Neural progenitor cell (in vitro differentiated cells): ENCODE results near the gene SENP1. TPM values are rescaled to one million over a fixed set of nuclear protein-coding genes. Genes with fewer than 3 reads are reported as not detected.

Experiments used
- DNase-seq: peaks from one replicate; pipeline ENCODE4 v3.0.0-alpha.2; 2016; ENCODE audit warnings: low spot score
- H2AFZ ChIP-seq: fragments of 200-600 bp; sonication (generic); replicated peaks from 2 replicates; pipeline ENCODE4 v1.6.1; 2016; ENCODE audit warnings: antibody characterized with exemption
- H3F3A ChIP-seq: fragments of 200-600 bp; sonication (generic); 2 replicates; pipeline ENCODE4 v1.6.1; 2016; ENCODE audit warnings: antibody characterized with exemption, low read depth
- H3K27ac ChIP-seq: fragments of 200-600 bp; sonication (generic); 2 replicates; pipeline ENCODE4 v1.5.1; 2016; ENCODE audit warnings: mild to moderate bottlenecking
- H3K27me3 ChIP-seq: fragments of 200-600 bp; sonication (generic); 2 replicates; pipeline ENCODE4 v1.6.1; 2016; ENCODE audit warnings: mild to moderate bottlenecking, moderate library complexity
- H3K36me3 ChIP-seq: fragments of 200-600 bp; sonication (generic); 2 replicates; pipeline ENCODE4 v1.5.1; 2016
- H3K4me1 ChIP-seq: fragments of 200-600 bp; sonication (generic); 2 replicates; pipeline ENCODE4 v1.6.1; 2016; ENCODE audit warnings: mixed run types
- H3K4me2 ChIP-seq: fragments of 200-600 bp; sonication (generic); 2 replicates; pipeline ENCODE4 v1.6.1; 2016
- H3K4me3 ChIP-seq: fragments of 200-600 bp; sonication (generic); 2 replicates; pipeline ENCODE4 v1.5.1; 2016
- H3K79me2 ChIP-seq: fragments of 200-600 bp; sonication (generic); 2 replicates; pipeline ENCODE4 v1.6.1; 2016; ENCODE audit warnings: low read depth
- H3K9ac ChIP-seq: fragments of 200-600 bp; sonication (generic); 2 replicates; pipeline ENCODE4 v1.6.1; 2016
- H3K9me3 ChIP-seq: fragments of 200-600 bp; sonication (generic); 2 replicates; pipeline ENCODE4 v1.5.1; 2016; ENCODE audit warnings: low read depth
- H4K20me1 ChIP-seq: fragments of 200-600 bp; sonication (generic); 2 replicates; pipeline ENCODE4 v1.6.1; 2016; ENCODE audit warnings: low read depth
- H3K27ac Mint-ChIP-seq: 3 replicates; pipeline ENCODE4 v1.8.0; 2021; ENCODE audit warnings: mixed read lengths
- H3K27me3 Mint-ChIP-seq: 2 replicates; pipeline ENCODE4 v1.8.0; 2022; ENCODE audit warnings: low read depth, mild to moderate bottlenecking, inconsistent platforms, moderate library complexity, mixed read lengths; ENCODE audit not compliant: insufficient read depth
- H3K36me3 Mint-ChIP-seq: 3 replicates; pipeline ENCODE4 v1.8.0; 2021; ENCODE audit warnings: mixed read lengths
- H3K4me1 Mint-ChIP-seq: 3 replicates; pipeline ENCODE4 v1.8.0; 2021; ENCODE audit warnings: mixed read lengths
- H3K4me3 Mint-ChIP-seq: 3 replicates; pipeline ENCODE4 v1.8.0; 2021; ENCODE audit warnings: mild to moderate bottlenecking, moderate library complexity, mixed read lengths
- H3K9me3 Mint-ChIP-seq: 3 replicates; pipeline ENCODE4 v1.8.0; 2020; ENCODE audit warnings: mixed read lengths
- CTCF ChIP-seq: fragments of 200-600 bp; sonication (generic); IDR thresholded peaks from 2 replicates; pipeline ENCODE4 v1.5.1; 2017; ENCODE audit warnings: antibody characterized with exemption, mild to moderate bottlenecking
- EZH2 ChIP-seq: fragments of 200-600 bp; sonication (generic); IDR thresholded peaks from 2 replicates; pipeline ENCODE4 v1.6.1; 2017; ENCODE audit warnings: antibody characterized with exemption, mild to moderate bottlenecking, moderate library complexity
- EZH2phosphoT487 ChIP-seq: fragments of 200-600 bp; sonication (generic); IDR thresholded peaks from 2 replicates; pipeline ENCODE4 v1.6.1; 2017; ENCODE audit warnings: antibody characterized with exemption
- total RNA-seq: library from RNA; depleted of rRNA; stranded (reverse); fragments of >200 nt; gene quantifications from 2 replicates; pipeline ENCODE4 v1.2.3, GENCODE V29; 2015; ENCODE audit warnings: low replicate concordance

SENP1 gene
- total RNA-seq, 1 donor from 2014 or later, result 89.9 TPM

GRCh38 chr12:48041591-48042423, 64.1 kb downstream of the SENP1 start:
- Histone ChIP-seq H3K27ac (no peak overlapping the region), H3K27me3 (no peaks in the 10 kb centered on the region), H3K36me3 (no peaks in the 10 kb centered on the region), H3K4me1 (peaks cover 19% of the 10 kb centered on the region), H3K4me3 (no peak overlapping the region), H3K79me2 (no peaks in the 10 kb centered on the region), H3K4me2 (no peak overlapping the region), H3F3A (peaks cover 19% of the 10 kb centered on the region), H3K9ac (no peak overlapping the region), H3K9me3 (no peaks in the 10 kb centered on the region), H4K20me1 (no peaks in the 10 kb centered on the region), H2AFZ (no peak overlapping the region)
- H3K9me3 Mint-ChIP-seq, result no peaks in the 10 kb centered on the region
- no peak overlapping the region for H3K27ac Mint-ChIP-seq
- TF ChIP-seq EZH2 (no peak), CTCF (no peak), EZH2phosphoT487 (no peak)
- no peak overlapping the region for H3K4me3 Mint-ChIP-seq
- peaks cover 22% of the 10 kb centered on the region for H3K4me1 Mint-ChIP-seq
- peaks cover 20% of the 10 kb centered on the region for H3K36me3 Mint-ChIP-seq
- no peak for DNase-seq
- peaks cover 4% of the 10 kb centered on the region for H3K27me3 Mint-ChIP-seq

- Histone ChIP-seq H2AFZ (no peak overlapping the region), H3K4me3 (no peak overlapping the region), H3K4me2 (no peak overlapping the region), H3K4me1 (peaks cover 22% of the 10 kb centered on the region), H3K9me3 (no peaks in the 10 kb centered on the region), H3K36me3 (no peaks in the 10 kb centered on the region), H4K20me1 (no peaks in the 10 kb centered on the region), H3K27ac (no peak overlapping the region), H3K27me3 (no peaks in the 10 kb centered on the region), H3K79me2 (no peaks in the 10 kb centered on the region), H3K9ac (no peak overlapping the region), H3F3A (peaks cover 19% of the 10 kb centered on the region)
- no peak for DNase-seq
- Mint-ChIP-seq H3K4me3 (no peak overlapping the region), H3K27me3 (peaks cover 2% of the 10 kb centered on the region), H3K27ac (no peak overlapping the region), H3K4me1 (peaks cover 26% of the 10 kb centered on the region), H3K36me3 (peaks cover 10% of the 10 kb centered on the region), H3K9me3 (no peaks in the 10 kb centered on the region)
- TF ChIP-seq EZH2, result no peak
- no peak for TF ChIP-seq CTCF
- no peak for TF ChIP-seq EZH2phosphoT487
These were observed 65.5 kb downstream of the SENP1 start for GRCh38 chr12:48040354-48040753.

- no peak overlapping the region for H2AFZ ChIP-seq
- TF ChIP-seq CTCF (no peak), EZH2phosphoT487 (no peak), EZH2 (no peak)
- Mint-ChIP-seq H3K9me3 (no peaks in the 10 kb centered on the region), H3K27me3 (peaks cover 2% of the 10 kb centered on the region), H3K36me3 (peaks cover 7% of the 10 kb centered on the region), H3K4me3 (no peak overlapping the region), H3K27ac (no peak overlapping the region), H3K4me1 (peaks cover 29% of the 10 kb centered on the region)
- peaks cover 19% of the 10 kb centered on the region for H3F3A ChIP-seq
- no peak overlapping the region for H3K9ac ChIP-seq
- H3K4me2 ChIP-seq, result no peak overlapping the region
- no peak for DNase-seq
- H4K20me1 ChIP-seq, result no peaks in the 10 kb centered on the region
- no peaks in the 10 kb centered on the region for H3K36me3 ChIP-seq
- H3K27me3 ChIP-seq, result no peaks in the 10 kb centered on the region
- H3K9me3 ChIP-seq, result no peaks in the 10 kb centered on the region
- no peak overlapping the region for H3K4me3 ChIP-seq
- no peaks in the 10 kb centered on the region for H3K79me2 ChIP-seq
- H3K4me1 ChIP-seq, result peaks cover 22% of the 10 kb centered on the region
- no peak overlapping the region for H3K27ac ChIP-seq
These were observed 66.7 kb downstream of the SENP1 start for GRCh38 chr12:48039151-48039550.
